GM12875 (cell line): ENCODE results near the gene CPT1A.

Experiments
- H3K4me3 ChIP-seq: one replicate; pipeline ENCODE4 v1.5.1; 2011; ENCODE audit warnings: low read depth, low read length, control low read depth
- CTCF ChIP-seq: IDR thresholded peaks from 2 replicates; pipeline ENCODE4 v1.5.1; 2011; ENCODE audit warnings: low read depth, mild to moderate bottlenecking, control low read depth, inconsistent platforms, low read length, moderate library complexity, borderline replicate concordance; ENCODE audit not compliant: insufficient read depth

The CPT1A gene

GRCh38 chr11:68842427-68843051 lies 823 bp upstream of the CPT1A start:
- peak overlapping the region; percentile 40 for H3K4me3 ChIP-seq
- TF ChIP-seq CTCF, result no peak

GRCh38 chr11:68840661-68841653 lies 759 bp downstream of the CPT1A start:
- H3K4me3 ChIP-seq, result peak overlapping the region; percentile 53
- no peak for TF ChIP-seq CTCF

GRCh38 chr11:68839911-68840641 lies 1.6 kb downstream of the CPT1A start:
- TF ChIP-seq CTCF, result no peak
- H3K4me3 ChIP-seq, result peak overlapping the region; percentile 53

- TF ChIP-seq CTCF, result no peak
- peak overlapping the region; percentile 48 for H3K4me3 ChIP-seq
Measured at GRCh38 chr11:68839054-68839865, 2.5 kb downstream of the CPT1A start.

DNA sequence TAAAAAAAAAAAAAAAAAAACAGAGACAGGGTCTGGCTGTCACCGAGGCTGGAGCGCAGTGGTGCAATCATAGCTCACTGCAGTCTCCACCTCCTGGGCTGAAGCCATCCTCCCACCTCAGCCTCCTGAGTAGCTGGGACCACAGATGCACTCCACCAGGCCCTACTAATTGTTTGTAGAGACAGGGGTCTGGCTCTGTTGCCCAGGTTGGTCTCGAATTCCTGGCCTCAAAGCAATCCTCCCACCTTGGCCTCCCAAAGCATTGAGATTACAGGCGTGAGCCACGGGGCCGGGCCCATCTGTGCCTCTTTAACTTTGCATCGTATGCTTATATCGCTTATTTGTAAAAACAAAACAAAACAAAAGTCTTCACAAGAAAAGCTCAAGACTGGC lies 3.1 kb downstream of the CPT1A start:
- peak overlapping the region; percentile 48 for H3K4me3 ChIP-seq
- TF ChIP-seq CTCF, result no peak
